ENCODE results near the gene SUN1. TPM values are rescaled to one million over a fixed set of nuclear protein-coding genes. Genes with fewer than 3 reads are reported as not detected.
A peak's percentile ranks its signal among the peaks of the same experiment; 100 is the strongest.

Gene SUN1
- total and polyA plus RNA-seq, 10 of the 15 experiments (the other 5 are each of a cell fraction or from before 2014, with no cell fraction given) = 27.8 to 107 (median 65.8) TPM

- CTCF ChIA-PET = interaction anchor here (1.1 kb wide), 1 partner anchor 41 kb away, joined by 4 read pairs; no protein-coding TSS in a partner anchor
- intact Hi-C loops (cut with micrococcal nuclease; ENCODE audit: unreplicated experiment) = no loop called here
Measured at GRCh38 chr7:832968-833424, 720 bp downstream of the SUN1 start.

More at GRCh38 chr7:832968-833424, 720 bp downstream of the SUN1 start:
- ATAC-seq (no peak), FAIRE-seq (no peak), DNase-seq (ENCODE audit: low read depth, low spot score) (no peak)
- Histone ChIP-seq H3K9me3 (replicated peaks; ENCODE audit: control insufficient read depth, insufficient read depth, low read length) (no peaks in the 10 kb centered on the region), H3K27ac (ENCODE audit: control insufficient read depth, insufficient read depth) (peak overlapping the region; percentile 77), H3K4me3 (peak overlapping the region; percentile 31; the same call in 1 of the 2 replicates), H4K20me1 (ENCODE audit: control insufficient read depth, insufficient read depth) (no peaks in the 10 kb centered on the region; the same call in 1 of the 2 replicates), H2AFZ (ENCODE audit: control insufficient read depth, low read depth, low read length) (no peak overlapping the region), H3K4me2 (ENCODE audit: control insufficient read depth, insufficient read depth) (peak overlapping the region; percentile 92; the same call in 1 of the 2 replicates), H3K36me3 (ENCODE audit: control insufficient read depth in 2 of 2, insufficient read depth in 2 of 2, low read length in 1 of 2) (peaks cover 6 to 12% of the 10 kb centered on the region in 2 experiments; a peak in 3 of 4 replicates), H3K4me1 (ENCODE audit: control insufficient read depth, insufficient read depth, low read length) (peaks cover 27% of the 10 kb centered on the region), H3K9ac (ENCODE audit: control insufficient read depth, insufficient read depth, low read length) (no peak overlapping the region; the same call in 1 of the 2 replicates), H3K79me2 (ENCODE audit: control insufficient read depth, insufficient read depth, low read length) (peaks cover 52% of the 10 kb centered on the region), H3K27me3 (replicated peaks in 1 of 2; ENCODE audit: control insufficient read depth in 2 of 2, insufficient read depth in 2 of 2, low read length in 1 of 2) (no peaks in the 10 kb centered on the region)
- SMC1A ChIA-PET (ENCODE audit: uncharacterized antibody, unreplicated experiment) = interaction anchor here (0.6 to 2.5 kb wide), 6 partner anchors 16 to 192 kb away, joined by 3 to 11 read pairs (median 3); partner anchors contain the start of gene GET4
- POLR2A ChIA-PET = interaction anchor here (6.4 kb wide), 1 partner anchor 15 kb away, joined by 34 read pairs; no protein-coding TSS in a partner anchor
- TF ChIP-seq SIX5 (IDR thresholded peaks at IDR 0.05; ENCODE audit: low read depth, low read length, severe bottlenecking) = no peak
- no peak for TF ChIP-seq MYC (IDR thresholded peaks at IDR 0.05; ENCODE audit: insufficient read depth, insufficient read length, insufficient replicate concordance, low read length, severe bottlenecking)
- TF ChIP-seq E2F8 (IDR thresholded peaks at IDR 0.05; ENCODE audit: low read depth, partially characterized antibody) = no peak
- no peak for TF ChIP-seq ATF7 (IDR thresholded peaks at IDR 0.05; ENCODE audit: low read depth)
- TF ChIP-seq CHD1 (IDR thresholded peaks at IDR 0.05; ENCODE audit: low read depth, low read length) = no peak
- TF ChIP-seq SMAD5 (IDR thresholded peaks at IDR 0.05; ENCODE audit: low read depth) = no peak
- TF ChIP-seq USF1 (IDR thresholded peaks at IDR 0.05; ENCODE audit: borderline replicate concordance, extremely low read length, insufficient read depth, low read depth, low read length) = no peak
- TF ChIP-seq RBBP5 (conservative IDR thresholded peaks at IDR 0.05) = no peak
- no peak for TF ChIP-seq BCL11A (IDR thresholded peaks at IDR 0.05; ENCODE audit: low read depth, low read length)
- no peak for TF ChIP-seq ZNF592 (IDR thresholded peaks at IDR 0.05)
- no peak for TF ChIP-seq NFYB (IDR thresholded peaks at IDR 0.05; ENCODE audit: insufficient read depth, low read depth, low read length)
- no peak for TF ChIP-seq MTA2 (IDR thresholded peaks at IDR 0.05; ENCODE audit: low read depth)
- no peak for TF ChIP-seq TCF12 (IDR thresholded peaks at IDR 0.05; ENCODE audit: low read depth, low read length)
- no peak for TF ChIP-seq JUND (IDR thresholded peaks at IDR 0.05; ENCODE audit: low read depth, low read length)
- no peak for TF ChIP-seq JUNB (IDR thresholded peaks at IDR 0.05)
- TF ChIP-seq MXI1 (IDR thresholded peaks at IDR 0.05; ENCODE audit: low read depth, low read length) = no peak
- 91% methylated on average over 12 of the region's 15 CpGs for WGBS (ENCODE audit: insufficient coverage, insufficient replicate concordance, low lambda C conversion rate, missing lambda C conversion rate)
- in situ Hi-C loops (cut with MboI) = no loop called here
- RAD21 ChIA-PET (ENCODE audit: unreplicated experiment) = no interaction called here
- BruUV-seq (replicated peaks) = no TSS peak
